Type B pancreatic cell (in vitro differentiated cells): ENCODE results near the gene NIT2. TPM values are rescaled to one million over a fixed set of nuclear protein-coding genes. Genes with fewer than 3 reads are reported as not detected.
A peak's percentile ranks its signal among the peaks of the same experiment; 100 is the strongest.

Experiments
- DNase-seq: peaks from one replicate; pipeline ENCODE4 v3.0.0; 2021; ENCODE audit warnings: mixed read lengths; ENCODE audit not compliant: unreplicated experiment; ENCODE audit errors: extremely low spot score
- H3K27ac Mint-ChIP-seq: 2 replicates; pipeline ENCODE4 v1.8.0; 2021; ENCODE audit warnings: mild to moderate bottlenecking, mixed read lengths
- H3K27me3 Mint-ChIP-seq: 2 replicates; pipeline ENCODE4 v1.8.0; 2021; ENCODE audit warnings: mixed read lengths
- H3K36me3 Mint-ChIP-seq: 2 replicates; pipeline ENCODE4 v1.8.0; 2021; ENCODE audit warnings: mixed read lengths
- H3K4me1 Mint-ChIP-seq: one replicate; pipeline ENCODE4 v1.8.0; 2021; ENCODE audit warnings: mixed read lengths; ENCODE audit not compliant: unreplicated experiment
- H3K4me3 Mint-ChIP-seq: 2 replicates; pipeline ENCODE4 v1.8.0; 2021; ENCODE audit warnings: mild to moderate bottlenecking, mixed read lengths
- H3K9me3 Mint-ChIP-seq: 2 replicates; pipeline ENCODE4 v1.8.0; 2021; ENCODE audit warnings: mixed read lengths
- CTCF ChIP-seq: fragments of 200-600 bp; sonication (generic); conservative IDR thresholded peaks from 2 replicates; pipeline ENCODE4 v1.5.0; 2021; ENCODE audit warnings: antibody characterized with exemption, mild to moderate bottlenecking
- total RNA-seq: library from RNA; stranded (reverse); gene quantifications from 2 replicates; pipeline ENCODE4 v1.2.1, GENCODE V29; 2021; ENCODE audit warnings: low replicate concordance

NIT2 gene
- total RNA-seq, 1 donor from 2014 or later = 34.5 TPM

DNA sequence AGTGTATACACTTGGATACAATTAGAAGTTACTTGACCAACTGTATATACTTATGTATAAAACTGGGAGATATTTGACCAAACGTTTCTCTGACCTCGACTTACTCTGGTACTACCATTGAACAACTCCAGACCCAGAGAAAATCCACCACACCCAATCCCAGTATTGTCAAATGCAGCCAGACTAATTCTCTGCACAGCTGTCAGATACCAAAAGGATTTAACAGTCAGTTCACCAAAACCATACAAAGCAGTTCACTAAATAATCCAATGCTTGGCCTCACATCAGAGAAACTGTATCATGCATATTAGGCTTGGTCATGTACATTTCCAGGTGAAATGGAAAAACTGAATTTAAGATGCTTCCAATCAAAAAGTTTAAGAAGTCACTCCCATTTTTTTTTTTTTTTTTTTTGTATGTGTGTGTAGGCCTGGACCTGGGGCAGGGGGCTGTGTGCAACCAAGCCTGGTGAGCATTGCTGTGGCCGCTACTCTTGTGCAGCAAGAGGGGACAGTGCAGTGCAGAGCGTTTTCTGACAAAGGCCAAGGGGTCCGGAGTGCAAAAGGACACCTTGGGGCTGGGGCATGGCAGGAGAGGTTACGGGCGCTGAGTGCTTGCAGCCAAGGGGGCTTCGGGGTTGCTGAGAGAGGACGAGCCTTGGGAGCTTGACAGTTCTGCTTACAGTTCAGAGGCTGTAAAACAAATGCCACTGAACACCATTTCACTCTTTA lies 64.9 kb downstream of the NIT2 start:
- peak overlapping the region; percentile 95 for H3K4me3 Mint-ChIP-seq
- peak overlapping the region; percentile 83 for H3K27ac Mint-ChIP-seq
- H3K4me1 Mint-ChIP-seq = peaks cover 19% of the 10 kb centered on the region
- no peak for TF ChIP-seq CTCF
- H3K27me3 Mint-ChIP-seq = no peaks in the 10 kb centered on the region
- H3K36me3 Mint-ChIP-seq = peaks cover 4% of the 10 kb centered on the region
- no peaks in the 10 kb centered on the region for H3K9me3 Mint-ChIP-seq
- no peak for DNase-seq

DNA sequence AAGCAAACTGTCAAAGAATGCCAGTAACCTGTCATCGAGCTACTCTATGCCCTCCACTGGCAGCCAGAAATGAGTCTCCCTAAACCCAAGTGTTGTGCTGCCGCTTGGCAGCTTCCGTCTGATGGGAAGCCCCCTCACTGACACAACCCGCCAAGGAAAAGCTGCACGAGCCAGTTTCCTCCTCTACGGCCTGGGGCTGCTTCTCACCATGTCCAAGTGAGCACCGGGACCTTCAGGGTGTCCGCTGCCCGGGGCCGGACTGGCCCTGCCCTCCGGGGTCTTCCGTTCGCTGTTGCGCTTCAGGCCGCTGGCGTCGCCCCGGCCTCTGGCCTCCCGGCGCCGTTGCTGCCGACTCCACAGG lies 65.8 kb downstream of the NIT2 start:
- Mint-ChIP-seq H3K9me3 (no peaks in the 10 kb centered on the region), H3K27me3 (no peaks in the 10 kb centered on the region), H3K36me3 (peaks cover 6% of the 10 kb centered on the region), H3K27ac (peak overlapping the region; percentile 83), H3K4me1 (peaks cover 19% of the 10 kb centered on the region), H3K4me3 (peak overlapping the region; percentile 95)
- peak; percentile 72 for DNase-seq
- no peak for TF ChIP-seq CTCF

DNA sequence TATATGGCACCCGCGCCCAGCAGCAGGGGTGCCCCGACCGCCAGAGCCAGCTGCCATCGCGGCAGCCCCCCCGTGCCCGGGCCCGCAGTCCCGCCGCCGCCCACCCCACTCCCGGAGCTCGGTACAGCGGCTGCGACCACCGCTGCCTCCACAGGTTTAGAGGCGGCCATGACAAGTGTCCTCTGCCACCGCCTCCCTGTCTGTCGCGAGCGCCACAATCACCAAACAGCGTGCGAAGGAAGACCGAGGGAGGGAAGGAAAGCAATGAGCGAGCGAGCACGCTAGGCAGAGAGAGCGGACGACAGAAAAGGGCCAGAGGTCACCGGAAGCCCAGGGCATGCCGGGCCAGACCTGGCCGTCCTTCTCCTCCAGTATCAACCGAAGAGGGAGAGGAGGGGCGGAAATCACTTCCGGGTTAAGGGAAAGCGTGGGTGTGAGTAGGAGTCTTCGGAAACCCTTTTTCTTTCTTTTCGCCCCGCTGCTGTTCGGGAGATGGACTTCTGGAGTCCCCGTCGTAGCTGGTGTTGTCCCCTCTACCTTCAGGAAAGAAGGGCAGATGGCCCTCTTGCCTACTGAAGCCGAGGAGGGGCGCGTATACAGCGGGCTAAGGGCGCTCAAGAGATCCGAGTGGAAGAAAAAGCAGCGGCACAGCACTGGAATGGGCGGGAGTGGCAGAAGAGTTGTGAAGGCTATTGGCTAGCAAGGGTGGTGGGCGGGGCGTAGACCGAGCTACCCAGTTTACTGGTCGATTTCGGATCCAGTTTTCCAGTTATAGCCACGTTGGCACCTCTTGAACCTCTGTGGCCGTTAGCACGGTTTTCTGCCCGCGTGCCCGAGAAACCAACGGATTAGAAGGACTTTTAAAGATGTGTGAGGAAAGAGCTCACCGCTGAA lies 66.5 kb downstream of the NIT2 start, which contains the start of the genes LNP1 and TOMM70:
Gene LNP1 (plus strand): TSS at position 760 of the 894 bp plus-strand sequence. CDS start 28,191 bp downstream, outside the sequence.
Gene TOMM70 (minus strand): TSS at position 310 of the 894 bp plus-strand sequence. CDS start 140 bp downstream, at position 170.
- Mint-ChIP-seq H3K36me3 (peaks cover 11% of the 10 kb centered on the region), H3K4me1 (peaks cover 22% of the 10 kb centered on the region), H3K9me3 (peaks cover 5% of the 10 kb centered on the region), H3K27ac (peak within 1 kb of the TSS; percentile 96), H3K27me3 (no peaks in the 10 kb centered on the region), H3K4me3 (peak within 1 kb of the TSS; percentile 95)
- TF ChIP-seq CTCF = no peak
- DNase-seq = peak; percentile 93

GRCh38 chr3:100401674-100402041 lies 67.1 kb downstream of the NIT2 start:
- peaks cover 11% of the 10 kb centered on the region for H3K36me3 Mint-ChIP-seq
- peak overlapping the region; percentile 96 for H3K27ac Mint-ChIP-seq
- H3K9me3 Mint-ChIP-seq = peaks cover 5% of the 10 kb centered on the region
- no peaks in the 10 kb centered on the region for H3K27me3 Mint-ChIP-seq
- DNase-seq = no peak
- no peak for TF ChIP-seq CTCF
- peak overlapping the region; percentile 95 for H3K4me3 Mint-ChIP-seq
- H3K4me1 Mint-ChIP-seq = peaks cover 22% of the 10 kb centered on the region

GRCh38 chr3:100402256-100402655 lies 67.7 kb downstream of the NIT2 start:
- Mint-ChIP-seq H3K4me1 (peaks cover 22% of the 10 kb centered on the region), H3K36me3 (peaks cover 16% of the 10 kb centered on the region), H3K9me3 (peaks cover 5% of the 10 kb centered on the region), H3K4me3 (peak overlapping the region; percentile 95), H3K27me3 (no peaks in the 10 kb centered on the region), H3K27ac (peak overlapping the region; percentile 96)
- no peak for TF ChIP-seq CTCF
- no peak for DNase-seq
